Vagina (tissue), 2 donors: ENCODE results near the gene HTR1E. TPM values are rescaled to one million over a fixed set of nuclear protein-coding genes. Genes with fewer than 3 reads are reported as not detected.
A peak's percentile ranks its signal among the peaks of the same experiment; 100 is the strongest.

ENCODE experiments used
- DNase-seq, 2 donors: peaks; one replicate each; pipeline ENCODE4 v3.0.0-alpha.2; 2017; ENCODE audit errors: extremely low spot score in 2 of 2
- H3K27ac ChIP-seq: fragments of 200-600 bp; sonication (generic); one replicate; pipeline ENCODE4 v1.5.1; 2019
- H3K27me3 ChIP-seq: fragments of 200-600 bp; sonication (generic); one replicate; pipeline ENCODE4 v1.5.1; 2019
- H3K36me3 ChIP-seq, 2 donors: fragments of 200-600 bp; sonication (generic); one replicate each; pipeline ENCODE4 v1.5.1; 2017 to 2019
- H3K4me1 ChIP-seq: fragments of 200-600 bp; sonication (generic); one replicate; pipeline ENCODE4 v1.5.1; 2019
- H3K4me3 ChIP-seq, 2 donors: fragments of 200-600 bp; sonication (generic); 1 replicate in 1 of 2; 2 replicates in 1 of 2; pipeline ENCODE4 v1.5.1; 2016 to 2019
- H3K9me3 ChIP-seq: fragments of 200-600 bp; sonication (generic); one replicate; pipeline ENCODE4 v1.5.1; 2019
- POLR2A ChIP-seq, 2 donors: fragments of 450-650 bp; IDR thresholded peaks; one replicate each; pipeline ENCODE4 v1.6.1; 2017; ENCODE audit warnings: antibody characterized with exemption in 2 of 2, mild to moderate bottlenecking in 2 of 2, moderate library complexity in 2 of 2
- POLR2AphosphoS5 ChIP-seq, 2 donors: sonication (generic); formaldehyde crosslinking; IDR thresholded peaks; one replicate each; pipeline ENCODE4 v1.9.0; 2017; ENCODE audit warnings: antibody characterized with exemption in 2 of 2, mild to moderate bottlenecking in 2 of 2, low read depth in 1 of 2; ENCODE audit not compliant: insufficient read depth in 1 of 2
- intact Hi-C: fragments of 100-400 bp; cut with DNase I; formaldehyde crosslinking; loops from one replicate; pipeline ENCODE4 v1.15.1; 2023
- total RNA-seq: library from RNA; depleted of rRNA; stranded (reverse); fragments of >200 nt; gene quantifications from one replicate; pipeline ENCODE4 v1.2.3, GENCODE V29; 2016
- TF ChIP-seq, protein P1 (sequence below), 3 experiments: fragments of 450-650 bp in 2 of 3; fragments of 200-600 bp in 1 of 3; sonication (generic) in 1 of 3; IDR thresholded peaks; one replicate each; pipeline ENCODE4 v1.5.1; 2017 to 2019; ENCODE audit warnings: antibody characterized with exemption in 3 of 3, mild to moderate bottlenecking in 2 of 3, moderate library complexity in 2 of 3

The HTR1E gene
- total RNA-seq, 1 donor from 2014 or later: not detected

GRCh38 chr6:86934365-86934764, 3.0 kb upstream of the HTR1E start:
- H3K9me3 ChIP-seq: no peaks in the 10 kb centered on the region
- DNase-seq: no peak
- H3K27me3 ChIP-seq: no peaks in the 10 kb centered on the region
- H3K4me1 ChIP-seq: peaks cover 11% of the 10 kb centered on the region
- TF ChIP-seq POLR2AphosphoS5 (IDR thresholded peaks at IDR 0.05; ENCODE audit: insufficient read depth in 1 of 2, low read depth in 1 of 2): no peak
- TF ChIP-seq, protein P1, sequence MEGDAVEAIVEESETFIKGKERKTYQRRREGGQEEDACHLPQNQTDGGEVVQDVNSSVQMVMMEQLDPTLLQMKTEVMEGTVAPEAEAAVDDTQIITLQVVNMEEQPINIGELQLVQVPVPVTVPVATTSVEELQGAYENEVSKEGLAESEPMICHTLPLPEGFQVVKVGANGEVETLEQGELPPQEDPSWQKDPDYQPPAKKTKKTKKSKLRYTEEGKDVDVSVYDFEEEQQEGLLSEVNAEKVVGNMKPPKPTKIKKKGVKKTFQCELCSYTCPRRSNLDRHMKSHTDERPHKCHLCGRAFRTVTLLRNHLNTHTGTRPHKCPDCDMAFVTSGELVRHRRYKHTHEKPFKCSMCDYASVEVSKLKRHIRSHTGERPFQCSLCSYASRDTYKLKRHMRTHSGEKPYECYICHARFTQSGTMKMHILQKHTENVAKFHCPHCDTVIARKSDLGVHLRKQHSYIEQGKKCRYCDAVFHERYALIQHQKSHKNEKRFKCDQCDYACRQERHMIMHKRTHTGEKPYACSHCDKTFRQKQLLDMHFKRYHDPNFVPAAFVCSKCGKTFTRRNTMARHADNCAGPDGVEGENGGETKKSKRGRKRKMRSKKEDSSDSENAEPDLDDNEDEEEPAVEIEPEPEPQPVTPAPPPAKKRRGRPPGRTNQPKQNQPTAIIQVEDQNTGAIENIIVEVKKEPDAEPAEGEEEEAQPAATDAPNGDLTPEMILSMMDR (IDR thresholded peaks at IDR 0.05): no peak
- no peak for TF ChIP-seq POLR2A (IDR thresholded peaks at IDR 0.05)
- H3K4me3 ChIP-seq: no peak overlapping the region
- no peak overlapping the region for H3K27ac ChIP-seq
- H3K36me3 ChIP-seq: no peaks in the 10 kb centered on the region
- intact Hi-C loops: no loop called here

- no peak for DNase-seq
- H3K9me3 ChIP-seq: no peaks in the 10 kb centered on the region
- TF ChIP-seq, protein P1 (IDR thresholded peaks at IDR 0.05): no peak
- TF ChIP-seq POLR2A (IDR thresholded peaks at IDR 0.05) (no peak), POLR2AphosphoS5 (IDR thresholded peaks at IDR 0.05; ENCODE audit: insufficient read depth in 1 of 2, low read depth in 1 of 2) (no peak)
- no peak overlapping the region for H3K27ac ChIP-seq
- intact Hi-C loops: no loop called here
- peaks cover 11% of the 10 kb centered on the region for H3K4me1 ChIP-seq
- no peaks in the 10 kb centered on the region for H3K36me3 ChIP-seq
- H3K27me3 ChIP-seq: no peaks in the 10 kb centered on the region
- H3K4me3 ChIP-seq: peak overlapping the region in 1 of 2 donors; percentile 24
Measured at GRCh38 chr6:86936834-86937218, 502 bp upstream of the HTR1E start.

DNA sequence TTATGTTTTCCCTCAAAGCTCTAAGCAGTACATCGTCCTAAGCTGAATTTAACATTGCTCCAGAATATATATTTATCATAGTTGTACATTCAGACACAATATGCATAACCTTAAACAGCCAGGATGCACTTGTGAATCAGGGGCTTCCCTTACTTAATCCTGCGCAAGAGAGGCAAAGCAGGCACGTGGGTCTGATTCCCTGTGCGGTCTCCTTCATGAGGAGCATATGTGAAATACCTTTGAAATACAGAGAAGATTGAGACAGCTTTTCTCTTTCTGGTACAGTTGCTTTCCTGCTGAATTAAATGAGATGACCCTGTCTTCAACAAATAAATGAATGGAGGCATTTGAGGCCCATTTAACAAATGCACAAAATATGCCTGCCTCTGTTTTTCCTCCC, 1.5 kb downstream of the HTR1E start:
- H3K36me3 ChIP-seq: no peaks in the 10 kb centered on the region
- intact Hi-C loops: no loop called here
- no peaks in the 10 kb centered on the region for H3K27me3 ChIP-seq
- H3K27ac ChIP-seq: no peak overlapping the region
- H3K4me1 ChIP-seq: peaks cover 11% of the 10 kb centered on the region
- no peak for TF ChIP-seq POLR2A (IDR thresholded peaks at IDR 0.05)
- TF ChIP-seq POLR2AphosphoS5 (IDR thresholded peaks at IDR 0.05; ENCODE audit: insufficient read depth in 1 of 2, low read depth in 1 of 2): no peak
- TF ChIP-seq, protein P1 (IDR thresholded peaks at IDR 0.05): no peak
- DNase-seq: no peak
- no peaks in the 10 kb centered on the region for H3K9me3 ChIP-seq
- no peak overlapping the region for H3K4me3 ChIP-seq

DNA sequence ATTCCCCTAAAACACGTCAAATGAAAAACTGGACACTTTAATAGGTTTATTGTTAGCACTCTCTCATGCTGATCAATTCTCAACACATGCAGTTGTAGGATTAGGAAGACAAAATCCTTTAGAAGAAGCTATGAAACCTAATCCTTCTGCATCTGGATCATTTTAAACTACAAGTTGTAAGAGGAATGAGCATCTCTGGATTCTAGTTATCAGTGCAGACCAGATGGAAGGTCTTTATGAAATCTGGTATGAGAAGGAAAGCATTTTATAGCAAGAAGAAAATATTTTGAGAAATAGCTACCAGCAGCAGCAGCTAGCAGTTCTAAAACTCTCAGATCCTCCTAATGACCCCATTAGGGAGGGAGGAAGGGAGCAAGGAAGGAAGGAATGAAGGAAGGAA, 4.1 kb downstream of the HTR1E start:
- intact Hi-C loops: no loop called here
- no peaks in the 10 kb centered on the region for H3K9me3 ChIP-seq
- DNase-seq: no peak

DNA sequence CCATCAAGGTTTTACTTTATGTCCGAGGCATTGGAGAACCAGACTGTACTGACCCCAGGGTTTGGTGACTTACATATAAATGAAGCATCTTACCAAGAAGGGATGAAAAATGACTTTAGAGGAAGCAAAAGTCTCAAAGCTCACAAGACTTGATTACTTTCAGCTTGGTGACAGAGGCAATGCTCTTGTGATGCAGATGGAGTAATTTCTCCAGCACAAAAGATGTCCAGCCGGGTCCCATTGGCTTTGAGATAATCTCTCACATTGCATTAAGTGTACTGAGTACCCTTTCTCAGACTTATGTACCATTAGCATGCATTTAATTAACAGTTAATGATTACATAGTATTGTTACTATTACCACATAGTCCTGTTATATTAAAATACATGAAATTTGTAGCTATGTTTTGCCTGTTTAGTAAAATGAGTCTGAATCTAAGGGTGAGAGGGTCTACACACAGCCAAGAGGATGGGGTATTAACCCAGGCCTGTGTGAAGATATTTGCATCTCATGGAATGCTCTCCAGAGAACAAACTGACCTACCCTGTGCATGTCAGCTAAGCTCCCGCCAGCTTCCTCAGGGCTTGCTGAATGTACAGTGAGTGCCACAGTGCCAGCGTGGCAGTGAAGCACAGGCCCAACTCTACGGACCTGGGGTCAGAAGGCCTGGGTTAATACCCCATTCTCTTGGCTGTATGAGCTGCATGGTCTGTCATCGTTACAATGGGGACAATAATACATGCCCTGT, 5.6 kb downstream of the HTR1E start:
- intact Hi-C loops: no loop called here
- H3K4me1 ChIP-seq: no peaks in the 10 kb centered on the region
- H3K9me3 ChIP-seq: no peaks in the 10 kb centered on the region
- H3K4me3 ChIP-seq: no peak overlapping the region
- no peak overlapping the region for H3K27ac ChIP-seq
- H3K36me3 ChIP-seq: no peaks in the 10 kb centered on the region
- H3K27me3 ChIP-seq: no peaks in the 10 kb centered on the region
- TF ChIP-seq POLR2A (IDR thresholded peaks at IDR 0.05) (no peak), POLR2AphosphoS5 (IDR thresholded peaks at IDR 0.05; ENCODE audit: insufficient read depth in 1 of 2, low read depth in 1 of 2) (no peak)
- TF ChIP-seq, protein P1 (IDR thresholded peaks at IDR 0.05): no peak
- no peak for DNase-seq

More for the DNA sequence above, 4.1 kb downstream of the HTR1E start:
- no peaks in the 10 kb centered on the region for H3K27me3 ChIP-seq
- peaks cover 11% of the 10 kb centered on the region for H3K4me1 ChIP-seq
- H3K36me3 ChIP-seq: no peaks in the 10 kb centered on the region
- no peak overlapping the region for H3K27ac ChIP-seq
- TF ChIP-seq POLR2AphosphoS5 (IDR thresholded peaks at IDR 0.05; ENCODE audit: insufficient read depth in 1 of 2, low read depth in 1 of 2) (no peak), POLR2A (IDR thresholded peaks at IDR 0.05) (no peak)
- TF ChIP-seq, protein P1 (IDR thresholded peaks at IDR 0.05): no peak
- H3K4me3 ChIP-seq: no peak overlapping the region
